DND-41 (cell line): Measurements from ENCODE around the gene SOX13.
"Not testable (repeated sequence)": the region's sequence is repeated elsewhere in the genome, so short reads cannot be mapped to it uniquely, and the experiment has no call there.

Experiments
- ATAC-seq: fragments of 200-7000 bp; cut with Tn5 transposase; 3 replicates; pipeline ENCODE4 v1.9.1; 2021; ENCODE audit warnings: low read depth; ENCODE audit not compliant: insufficient read depth
- DNase-seq: peaks from one replicate; pipeline ENCODE4 v3.0.0-alpha.2; 2020
- H2AFZ ChIP-seq: 2 replicates; pipeline ENCODE4 v1.6.0; 2012; ENCODE audit warnings: low read depth, low read length
- H3K27ac ChIP-seq: 2 replicates; pipeline ENCODE4 v1.5.1; 2012; ENCODE audit warnings: low read length, inconsistent platforms
- H3K27me3 ChIP-seq: fragments of 200-600 bp; sonication (generic); 2 replicates; pipeline ENCODE4 v1.6.0; 2012; ENCODE audit warnings: low read length, mild to moderate bottlenecking, inconsistent platforms; ENCODE audit not compliant: insufficient read depth, poor library complexity
- H3K36me3 ChIP-seq: 2 replicates; pipeline ENCODE4 v1.5.1; 2012; ENCODE audit warnings: low read length, inconsistent platforms; ENCODE audit not compliant: insufficient read depth
- H3K4me1 ChIP-seq: 2 replicates; pipeline ENCODE4 v1.5.1; 2012; ENCODE audit warnings: mild to moderate bottlenecking, low read length; ENCODE audit not compliant: insufficient read depth
- H3K4me2 ChIP-seq: 2 replicates; pipeline ENCODE4 v1.6.0; 2012; ENCODE audit warnings: mild to moderate bottlenecking, moderate library complexity, low read length, inconsistent platforms; ENCODE audit not compliant: insufficient read depth
- H3K4me3 ChIP-seq, 2 experiments: fragments of 200-600 bp in 1 of 2; shearing (Covaris generic) in 1 of 2; 2 replicates each; pipeline ENCODE4 v1.5.1; 2012 to 2016; ENCODE audit warnings: inconsistent platforms in 2 of 2, low read length in 2 of 2, mild to moderate bottlenecking in 2 of 2, low read depth in 1 of 2, moderate library complexity in 1 of 2
- H3K79me2 ChIP-seq: 2 replicates; pipeline ENCODE4 v1.6.0; 2012; ENCODE audit warnings: low read length, inconsistent platforms; ENCODE audit not compliant: insufficient read depth
- H3K9ac ChIP-seq: 2 replicates; pipeline ENCODE4 v1.6.0; 2012; ENCODE audit warnings: low read depth, mild to moderate bottlenecking, inconsistent platforms, low read length, moderate library complexity
- H3K9me3 ChIP-seq: 2 replicates; pipeline ENCODE4 v1.5.1; 2012; ENCODE audit warnings: low read length, moderate library complexity, mild to moderate bottlenecking, inconsistent platforms; ENCODE audit not compliant: insufficient read depth, severe bottlenecking
- H4K20me1 ChIP-seq: 2 replicates; pipeline ENCODE4 v1.6.0; 2012; ENCODE audit warnings: low read length; ENCODE audit not compliant: insufficient read depth
- EZH2 ChIP-seq: IDR thresholded peaks from 3 replicates; pipeline ENCODE4 v1.6.1; 2012; ENCODE audit warnings: borderline replicate concordance, low read depth, mild to moderate bottlenecking, moderate library complexity, low read length, inconsistent platforms; ENCODE audit not compliant: severe bottlenecking
- TF ChIP-seq, protein P1 (sequence below): IDR thresholded peaks from 2 replicates; pipeline ENCODE4 v1.5.1; 2012; ENCODE audit warnings: borderline replicate concordance, low read length, moderate library complexity, mild to moderate bottlenecking; ENCODE audit not compliant: poor library complexity, severe bottlenecking; ENCODE audit errors: extremely low read depth

Gene SOX13

DNA sequence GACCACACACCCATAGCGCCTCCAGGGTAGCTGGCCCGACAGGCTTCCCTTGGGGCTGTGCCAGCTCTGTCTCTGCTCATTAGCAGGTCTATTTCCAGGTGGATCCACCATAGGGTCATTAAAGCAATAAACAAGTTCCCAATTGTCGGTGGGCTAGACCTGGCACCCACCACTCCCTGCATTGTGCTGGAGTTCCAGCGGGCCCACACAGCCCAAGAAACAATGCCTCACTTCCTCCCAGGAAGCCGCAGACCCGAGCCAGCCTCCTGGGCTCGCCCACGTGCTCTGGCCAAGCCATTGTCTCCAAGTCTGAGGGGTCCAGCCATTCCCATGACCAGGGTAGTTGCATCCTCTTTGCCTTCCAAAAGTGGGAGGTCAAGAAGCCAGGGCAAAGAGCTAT is 27.5 kb upstream of the SOX13 start:
- ATAC-seq (no peak), DNase-seq (no peak)
- Histone ChIP-seq H3K4me2 (no peak overlapping the region), H3K27ac (no peak overlapping the region), H3K36me3 (no peaks in the 10 kb centered on the region), H3K79me2 (no peaks in the 10 kb centered on the region), H3K4me1 (no peaks in the 10 kb centered on the region), H3K9ac (no peak overlapping the region), H4K20me1 (no peaks in the 10 kb centered on the region), H3K9me3 (no peaks in the 10 kb centered on the region), H3K4me3 (no peak overlapping the region), H3K27me3 (peaks cover 4% of the 10 kb centered on the region), H2AFZ (no peak overlapping the region)
- TF ChIP-seq, protein P1, sequence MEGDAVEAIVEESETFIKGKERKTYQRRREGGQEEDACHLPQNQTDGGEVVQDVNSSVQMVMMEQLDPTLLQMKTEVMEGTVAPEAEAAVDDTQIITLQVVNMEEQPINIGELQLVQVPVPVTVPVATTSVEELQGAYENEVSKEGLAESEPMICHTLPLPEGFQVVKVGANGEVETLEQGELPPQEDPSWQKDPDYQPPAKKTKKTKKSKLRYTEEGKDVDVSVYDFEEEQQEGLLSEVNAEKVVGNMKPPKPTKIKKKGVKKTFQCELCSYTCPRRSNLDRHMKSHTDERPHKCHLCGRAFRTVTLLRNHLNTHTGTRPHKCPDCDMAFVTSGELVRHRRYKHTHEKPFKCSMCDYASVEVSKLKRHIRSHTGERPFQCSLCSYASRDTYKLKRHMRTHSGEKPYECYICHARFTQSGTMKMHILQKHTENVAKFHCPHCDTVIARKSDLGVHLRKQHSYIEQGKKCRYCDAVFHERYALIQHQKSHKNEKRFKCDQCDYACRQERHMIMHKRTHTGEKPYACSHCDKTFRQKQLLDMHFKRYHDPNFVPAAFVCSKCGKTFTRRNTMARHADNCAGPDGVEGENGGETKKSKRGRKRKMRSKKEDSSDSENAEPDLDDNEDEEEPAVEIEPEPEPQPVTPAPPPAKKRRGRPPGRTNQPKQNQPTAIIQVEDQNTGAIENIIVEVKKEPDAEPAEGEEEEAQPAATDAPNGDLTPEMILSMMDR = no peak
- no peak for TF ChIP-seq EZH2

DNA sequence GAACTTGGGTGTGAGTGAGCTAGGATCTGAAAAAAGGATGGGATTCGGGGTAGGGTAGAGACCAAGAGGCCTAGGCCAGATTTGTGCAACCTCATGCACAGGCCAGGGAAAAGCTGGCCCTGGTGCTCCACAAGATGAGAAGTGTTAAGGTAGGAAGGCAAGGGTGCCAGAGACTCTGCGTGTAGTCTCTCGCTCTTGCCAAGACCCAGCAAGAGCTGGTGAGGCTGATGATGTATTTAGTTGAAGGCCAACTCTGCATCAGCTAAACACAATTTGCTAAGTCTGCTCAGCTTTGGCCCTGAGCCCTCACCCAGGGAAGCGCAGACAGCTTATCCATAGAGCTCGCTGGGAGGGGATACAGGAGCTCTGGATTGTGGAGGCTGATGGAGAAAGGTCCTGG is 26.6 kb upstream of the SOX13 start:
- no peak for TF ChIP-seq EZH2
- TF ChIP-seq, protein P1 = no peak
- H2AFZ ChIP-seq = no peak overlapping the region
- DNase-seq (no peak), ATAC-seq (no peak)
- H3K9me3 ChIP-seq = no peaks in the 10 kb centered on the region
- H3K27ac ChIP-seq = no peak overlapping the region
- H3K4me2 ChIP-seq = no peak overlapping the region
- peaks cover 4% of the 10 kb centered on the region for H3K27me3 ChIP-seq
- no peak overlapping the region for H3K4me3 ChIP-seq
- no peaks in the 10 kb centered on the region for H3K36me3 ChIP-seq
- no peaks in the 10 kb centered on the region for H3K79me2 ChIP-seq
- no peaks in the 10 kb centered on the region for H3K4me1 ChIP-seq
- H4K20me1 ChIP-seq = no peaks in the 10 kb centered on the region
- no peak overlapping the region for H3K9ac ChIP-seq

DNA sequence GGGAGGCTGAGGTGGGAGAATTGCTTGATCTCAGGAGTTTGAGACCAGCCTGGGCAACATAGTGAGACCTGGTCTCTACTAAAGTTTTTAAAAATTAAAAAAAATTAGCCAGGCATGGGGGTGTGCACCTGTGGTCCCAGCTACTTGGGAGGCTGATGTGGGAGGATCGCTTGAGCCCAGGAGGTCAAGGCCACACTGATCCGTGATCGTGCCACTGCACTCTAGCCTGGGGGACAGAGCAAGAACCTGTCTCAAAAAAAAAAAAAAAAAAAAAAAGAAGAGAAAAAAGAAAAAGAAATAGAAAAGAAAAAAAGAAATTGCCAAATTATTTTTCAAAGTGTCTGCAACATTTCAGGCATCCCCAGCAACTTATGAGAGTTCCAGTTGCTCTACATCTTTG is 24.1 kb upstream of the SOX13 start:
- H3K36me3 ChIP-seq, ATAC-seq, DNase-seq, H2AFZ ChIP-seq, H4K20me1 ChIP-seq, H3K9me3 ChIP-seq, H3K27me3 ChIP-seq, H3K4me2 ChIP-seq, H3K9ac ChIP-seq, H3K4me1 ChIP-seq, H3K4me3 ChIP-seq, H3K27ac ChIP-seq, H3K79me2 ChIP-seq: not testable (repeated sequence)

DNA sequence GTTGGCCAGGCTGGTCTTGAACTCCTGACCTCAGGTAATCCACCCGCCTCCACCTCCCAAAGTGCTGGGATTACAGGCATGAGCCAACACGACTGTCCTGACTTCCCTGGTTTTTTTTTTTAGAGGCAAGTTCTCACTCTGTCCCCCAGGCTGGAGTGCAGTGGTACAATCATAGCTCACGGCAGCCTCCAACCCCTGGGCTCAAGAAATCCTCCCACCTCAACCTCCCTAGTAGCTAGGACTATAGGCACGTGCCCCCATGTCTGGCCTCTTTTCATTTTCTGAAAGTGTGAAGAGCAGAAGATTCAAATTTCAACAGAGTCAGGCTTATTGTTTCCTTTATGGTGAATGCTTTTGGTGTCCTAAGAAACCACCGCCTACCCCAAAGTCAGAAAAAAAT is 21.7 kb upstream of the SOX13 start:
- Histone ChIP-seq H3K4me2 (no peak overlapping the region), H3K79me2 (no peaks in the 10 kb centered on the region), H3K9ac (no peak overlapping the region), H3K27ac (no peak overlapping the region), H3K9me3 (no peaks in the 10 kb centered on the region), H2AFZ (no peak overlapping the region), H3K4me3 (no peak overlapping the region), H4K20me1 (no peaks in the 10 kb centered on the region), H3K36me3 (no peaks in the 10 kb centered on the region), H3K27me3 (no peaks in the 10 kb centered on the region), H3K4me1 (no peaks in the 10 kb centered on the region)
- TF ChIP-seq, protein P1 = no peak
- TF ChIP-seq EZH2 = no peak
- ATAC-seq = no peak
- no peak for DNase-seq
